SK-N-MC (cell line): Measurements from ENCODE around the gene USP3.

Experiments used
- EZH2 ChIP-seq: fragments of 200-600 bp; sonication (generic); IDR thresholded peaks from one replicate; pipeline ENCODE4 v1.6.1; 2017; ENCODE audit warnings: antibody characterized with exemption
- POLR2AphosphoS5 ChIP-seq: IDR thresholded peaks from 2 replicates; pipeline ENCODE4 v1.6.1; 2012; ENCODE audit warnings: mild to moderate bottlenecking, low read depth, low read length, borderline replicate concordance

- TF ChIP-seq EZH2, result no peak
- TF ChIP-seq POLR2AphosphoS5, result no peak
Observed at GRCh38 chr15:63606308-63606707, 101.9 kb downstream of the USP3 start.
